Posterior cingulate gyrus (tissue), 11 donors: Measurements from ENCODE around the gene TTC28.

Source experiments
- DNase-seq, 10 donors: peaks; one replicate each; pipeline versions ENCODE4 v3.0.0 to v3.0.0-alpha.2; 2020 to 2021; ENCODE audit warnings: mixed read lengths in 3 of 10
- intact Hi-C: fragments of 100-400 bp; cut with DNase I; formaldehyde crosslinking; loops from one replicate; pipeline ENCODE4 v1.15.1; 2023

TTC28 gene

DNA sequence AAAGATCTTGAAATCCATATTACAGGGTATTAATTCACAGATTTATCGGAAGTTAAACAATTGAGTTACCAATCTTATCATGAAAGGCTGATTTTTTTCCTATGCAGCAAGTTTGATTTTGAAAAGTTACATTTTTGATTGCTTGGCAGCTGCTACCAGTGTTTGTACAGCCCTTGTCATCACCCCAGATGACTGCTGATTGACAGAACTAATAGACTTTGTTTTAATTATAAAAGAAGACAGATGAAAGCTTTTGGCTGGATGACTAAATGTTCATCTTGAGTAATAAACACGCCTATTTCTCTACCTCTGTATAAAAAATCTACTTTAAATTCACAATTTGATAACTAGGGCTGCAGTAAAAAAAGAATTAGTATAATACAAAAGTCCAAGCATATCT lies 259.7 kb downstream of the TTC28 start:
- no peak for DNase-seq
- intact Hi-C loops, result no loop called here

DNA sequence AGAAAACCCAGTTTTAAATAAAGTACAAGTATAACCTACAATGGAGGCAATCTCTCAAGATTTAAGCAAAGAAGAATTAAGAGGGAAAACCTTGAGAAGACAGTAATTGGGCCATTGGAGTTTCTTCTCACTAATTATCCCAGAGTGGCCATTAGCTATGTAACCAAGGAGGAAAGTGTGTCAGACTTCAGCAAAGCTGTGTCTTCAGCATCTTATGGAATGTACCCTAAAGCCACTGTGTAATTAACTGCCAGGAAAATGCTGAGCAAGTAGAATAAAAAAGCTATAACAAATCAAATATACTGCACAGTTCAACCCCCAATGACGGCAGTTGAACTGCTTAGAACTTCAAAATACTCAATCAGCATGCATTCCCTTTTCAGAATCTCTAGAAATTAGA lies 261.6 kb downstream of the TTC28 start:
- no peak for DNase-seq
- intact Hi-C loops, result no loop called here

DNA sequence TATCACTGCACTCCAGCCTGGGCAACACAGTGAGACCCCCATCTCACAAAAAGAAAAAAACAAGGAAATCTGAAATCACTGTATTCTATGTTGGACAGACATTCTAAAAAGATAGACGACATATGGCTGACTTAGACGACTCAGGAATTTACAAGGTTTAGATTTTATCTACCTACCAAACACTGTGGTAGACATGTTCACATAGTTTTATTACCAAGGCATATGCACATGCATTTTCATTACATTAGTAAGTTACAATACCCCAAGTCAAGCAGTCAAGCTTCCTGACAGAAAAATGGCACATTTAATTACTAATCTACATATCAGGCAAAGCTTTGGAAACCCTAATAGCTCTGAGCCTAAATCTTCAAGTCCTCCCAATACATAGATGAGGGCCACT lies 262.2 kb downstream of the TTC28 start:
- intact Hi-C loops, result no loop called here
- no peak for DNase-seq

DNA sequence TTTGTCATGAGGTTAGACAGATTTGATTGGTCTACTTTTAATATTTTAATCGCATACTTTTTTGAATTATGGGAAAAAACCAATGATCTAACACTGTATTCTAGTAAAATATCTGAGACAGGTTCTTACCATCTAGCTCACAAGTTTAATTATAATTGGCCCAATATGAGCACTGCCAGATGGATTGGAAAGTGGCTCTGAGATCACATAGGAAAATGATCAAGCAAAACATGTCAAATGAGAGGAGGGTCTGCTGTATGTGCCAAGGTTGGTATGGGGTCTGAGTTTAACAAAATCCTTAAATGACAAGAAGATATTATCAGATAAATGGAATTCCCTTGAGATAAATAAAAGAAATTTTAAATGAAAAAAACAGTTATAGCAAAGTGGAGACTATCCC lies 264.7 kb downstream of the TTC28 start:
- DNase-seq, result no peak
- intact Hi-C loops, result no loop called here

DNA sequence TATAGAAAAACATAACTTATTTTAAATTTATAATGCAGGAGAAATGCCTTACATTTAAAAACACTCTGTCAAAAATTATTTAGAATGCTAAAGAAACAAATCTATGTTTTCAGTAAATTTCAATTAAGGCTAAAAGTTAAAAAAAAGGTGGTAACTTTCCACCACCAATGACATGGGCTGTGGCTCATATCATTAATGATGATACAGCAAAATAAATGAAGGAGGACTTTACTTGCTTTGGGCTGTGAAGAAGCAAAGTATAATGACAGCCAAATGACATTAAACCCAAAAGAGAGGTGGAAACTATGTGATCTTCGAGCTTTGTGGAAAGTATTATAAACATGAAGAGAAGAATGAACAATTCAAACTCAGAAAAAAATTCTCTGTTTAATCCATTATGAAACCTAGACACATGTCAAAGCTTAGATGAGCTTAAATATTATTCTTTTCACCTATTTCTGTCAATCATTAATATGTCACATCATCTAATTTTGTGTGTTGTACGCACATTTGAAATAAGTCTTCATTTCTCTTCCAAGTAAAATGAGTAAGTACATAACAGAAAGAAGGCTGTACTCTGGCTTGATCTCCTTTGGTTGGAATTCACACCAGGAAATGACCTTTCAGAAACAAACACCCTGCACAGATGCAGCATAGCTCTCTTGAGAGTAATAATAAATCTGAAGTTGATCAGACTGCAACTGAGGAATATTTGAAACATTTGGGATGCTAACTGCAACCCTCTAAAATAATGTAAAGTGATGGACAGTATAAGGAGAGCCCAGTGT lies 265.8 kb downstream of the TTC28 start:
- DNase-seq, result no peak
- intact Hi-C loops, result no loop called here

DNA sequence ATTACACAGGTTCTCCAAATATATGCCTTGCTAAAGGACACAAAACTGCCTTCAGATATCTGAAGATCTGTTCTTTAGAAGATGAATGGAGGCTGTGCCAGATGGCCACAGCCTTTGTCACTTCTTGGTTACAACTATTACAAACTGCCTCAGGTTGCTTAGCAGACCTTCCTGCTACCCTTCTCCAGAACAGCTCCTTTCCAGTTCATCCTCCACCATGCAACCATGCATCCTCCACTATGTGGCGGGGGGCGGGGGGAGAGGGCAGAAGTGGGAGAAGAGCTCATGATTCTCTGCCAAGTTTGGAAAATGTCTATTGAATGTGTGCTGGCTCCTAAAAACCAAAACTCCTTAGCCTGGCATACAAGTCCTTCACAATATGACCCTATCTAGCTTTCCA lies 267.5 kb downstream of the TTC28 start:
- DNase-seq, result no peak
- intact Hi-C loops, result no loop called here

- intact Hi-C loops, result no loop called here
Measured at GRCh38 chr22:28411125-28411524, 268.5 kb downstream of the TTC28 start.

DNA sequence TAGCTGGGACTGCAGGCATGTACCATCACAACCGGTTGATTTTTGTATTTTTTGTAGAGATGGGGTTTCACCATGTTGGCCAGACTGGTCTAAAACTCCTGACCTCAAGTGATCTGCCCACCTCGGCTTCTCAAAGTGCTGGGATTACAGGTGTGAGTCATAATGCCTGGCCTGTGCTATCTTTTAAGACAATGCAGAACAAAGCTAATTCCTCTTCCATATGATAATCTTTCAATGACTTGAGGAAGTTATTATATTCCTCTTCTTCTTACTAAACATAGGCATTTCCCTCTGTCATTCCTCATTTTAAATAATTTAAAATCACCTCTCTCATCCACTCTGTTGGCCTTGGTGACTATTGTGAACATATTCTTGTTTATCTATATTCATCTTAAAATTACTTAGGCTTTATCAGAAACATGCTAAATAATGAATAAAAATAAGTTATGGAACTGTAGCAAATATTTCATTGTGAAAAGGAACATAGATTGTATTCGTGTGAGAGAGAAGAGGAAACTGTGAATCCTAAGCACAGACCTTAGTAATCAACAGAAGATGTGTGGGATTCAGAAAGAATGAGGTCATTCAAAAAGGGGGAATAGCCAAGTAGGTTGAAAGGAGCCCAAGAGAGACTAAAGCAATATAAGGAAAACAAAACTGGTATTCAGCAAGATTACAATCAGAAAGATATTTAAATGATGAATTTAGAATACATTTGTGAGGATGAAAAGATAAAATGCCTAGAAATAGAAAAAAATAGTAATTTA lies 269.4 kb downstream of the TTC28 start:
- DNase-seq, result no peak
- intact Hi-C loops, result no loop called here

More at GRCh38 chr22:28411125-28411524, 268.5 kb downstream of the TTC28 start:
- DNase-seq, result no peak

- no peak for DNase-seq
- intact Hi-C loops, result no loop called here
Measured at GRCh38 chr22:28408709-28409108, 270.9 kb downstream of the TTC28 start.

- no peak for DNase-seq
- intact Hi-C loops, result no loop called here
Measured at GRCh38 chr22:28407645-28408044, 272.0 kb downstream of the TTC28 start.

DNA sequence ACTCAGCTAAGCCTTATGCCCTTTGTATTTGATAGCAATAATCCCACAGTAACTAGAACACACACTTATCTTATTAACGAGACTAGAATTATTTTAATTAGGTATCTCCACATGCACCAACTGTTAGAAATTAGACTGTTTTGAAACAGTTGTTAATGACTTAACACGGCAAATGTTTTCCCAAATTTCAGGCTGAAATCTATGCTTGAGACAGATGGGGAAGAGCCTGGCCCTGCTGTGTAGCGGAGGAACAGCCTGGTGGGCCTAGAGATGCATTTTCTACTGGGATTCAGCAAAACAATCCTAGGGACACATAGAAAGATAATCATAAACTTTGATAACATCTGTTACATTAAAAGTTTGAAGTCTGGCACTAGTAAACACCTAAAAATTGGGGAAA lies 273.4 kb downstream of the TTC28 start:
- no peak for DNase-seq
- intact Hi-C loops, result no loop called here

GRCh38 chr22:28405588-28405987 lies 274.1 kb downstream of the TTC28 start:
- intact Hi-C loops, result no loop called here

DNA sequence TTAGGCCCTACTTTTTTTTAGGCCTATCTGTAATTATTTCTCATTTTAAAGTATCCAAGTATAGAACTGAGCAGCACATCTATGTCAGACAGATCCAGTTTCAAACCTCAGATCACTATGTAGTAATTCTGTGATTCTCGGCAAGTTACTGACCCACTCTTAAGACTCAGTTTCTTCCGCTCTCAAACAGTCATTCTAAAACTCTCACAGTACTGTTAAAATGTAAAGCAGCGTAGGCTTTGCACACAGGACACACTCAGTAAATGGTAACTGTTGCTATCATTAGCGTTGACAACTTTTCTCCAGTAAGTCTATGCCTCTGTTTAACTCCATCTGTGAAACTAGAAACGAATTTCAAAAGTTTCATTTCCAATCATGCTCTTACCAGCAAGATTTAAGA lies 277.1 kb downstream of the TTC28 start:
- no peak for DNase-seq
- intact Hi-C loops, result no loop called here

More at GRCh38 chr22:28405588-28405987, 274.1 kb downstream of the TTC28 start:
- no peak for DNase-seq

DNA sequence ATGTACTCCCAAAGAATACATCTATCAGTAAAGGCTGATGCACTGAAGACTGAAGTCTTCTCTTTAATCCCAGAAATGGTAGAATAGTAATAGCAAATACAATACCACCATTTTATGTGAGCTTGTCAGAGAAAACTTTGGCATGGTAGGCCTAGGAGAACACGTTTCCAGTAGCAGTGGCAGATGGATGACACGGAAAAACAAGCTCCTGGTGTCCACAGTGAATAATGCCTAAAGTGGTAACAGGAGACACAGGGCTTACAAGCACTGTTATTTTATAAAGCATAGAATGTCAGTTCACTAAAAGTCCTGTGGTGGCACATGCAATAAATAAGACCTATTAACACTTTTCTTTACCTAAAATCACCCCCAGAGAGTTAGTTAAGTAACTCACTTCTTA lies 277.6 kb downstream of the TTC28 start:
- intact Hi-C loops, result no loop called here
- DNase-seq, result no peak

- no peak for DNase-seq
- intact Hi-C loops, result no loop called here
Measured at GRCh38 chr22:28398981-28399380, 280.7 kb downstream of the TTC28 start.

- intact Hi-C loops, result no loop called here
Measured at GRCh38 chr22:28398355-28398754, 281.3 kb downstream of the TTC28 start.

GRCh38 chr22:28397306-28397705 lies 282.3 kb downstream of the TTC28 start:
- intact Hi-C loops, result no loop called here
- DNase-seq, result no peak

More at GRCh38 chr22:28398355-28398754, 281.3 kb downstream of the TTC28 start:
- no peak for DNase-seq

GRCh38 chr22:28395920-28396753 lies 283.5 kb downstream of the TTC28 start:
- intact Hi-C loops, result no loop called here
- no peak for DNase-seq

- DNase-seq, result no peak
- intact Hi-C loops, result no loop called here
Measured at GRCh38 chr22:28395520-28395919, 284.1 kb downstream of the TTC28 start.

- intact Hi-C loops, result no loop called here
- DNase-seq, result no peak
Measured at GRCh38 chr22:28394513-28395110, 285.0 kb downstream of the TTC28 start.
